Epidermal melanocyte (primary cell): ENCODE results near the gene CLCN7.
A peak's percentile ranks its signal among the peaks of the same experiment; 100 is the strongest.

ENCODE experiments used
- DNase-seq: peaks from one replicate; pipeline ENCODE4 v3.0.0; 2011; ENCODE audit warnings: low spot score; ENCODE audit not compliant: insufficient read length

The CLCN7 gene

DNA sequence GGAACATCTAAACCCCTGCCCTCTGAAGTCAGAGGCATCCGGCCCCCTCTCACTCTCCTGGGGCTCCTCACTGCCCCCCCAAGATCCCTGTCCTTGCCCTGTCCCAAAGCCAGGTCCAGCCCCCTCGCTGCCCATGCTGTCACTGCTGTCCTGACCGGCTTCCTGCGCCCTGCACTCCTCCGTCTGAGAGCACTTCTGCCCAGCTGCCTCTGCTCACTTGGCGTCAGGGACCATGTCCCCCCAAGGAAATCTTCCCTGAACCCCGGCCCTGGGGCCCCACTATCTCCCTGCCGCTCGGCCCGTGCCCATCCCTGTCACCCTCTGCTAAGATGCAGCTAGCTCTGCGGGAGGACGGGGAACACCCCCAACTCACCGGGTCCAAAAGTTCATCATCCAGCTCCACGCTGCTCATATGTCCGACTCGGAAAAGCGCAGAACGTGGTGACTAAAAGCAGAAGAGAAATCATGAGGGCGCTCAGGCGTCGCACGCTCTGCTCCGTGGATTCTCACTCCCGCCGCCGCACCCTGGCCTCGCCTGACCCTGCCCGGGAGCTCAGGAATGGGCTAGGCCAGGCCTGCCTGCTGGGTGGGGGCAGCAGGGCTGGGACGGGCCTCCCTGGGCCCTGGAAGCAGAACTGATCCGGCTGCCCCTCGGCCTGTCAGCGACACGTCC lies 9.8 kb downstream of the CLCN7 start:
- DNase-seq = no peak

DNA sequence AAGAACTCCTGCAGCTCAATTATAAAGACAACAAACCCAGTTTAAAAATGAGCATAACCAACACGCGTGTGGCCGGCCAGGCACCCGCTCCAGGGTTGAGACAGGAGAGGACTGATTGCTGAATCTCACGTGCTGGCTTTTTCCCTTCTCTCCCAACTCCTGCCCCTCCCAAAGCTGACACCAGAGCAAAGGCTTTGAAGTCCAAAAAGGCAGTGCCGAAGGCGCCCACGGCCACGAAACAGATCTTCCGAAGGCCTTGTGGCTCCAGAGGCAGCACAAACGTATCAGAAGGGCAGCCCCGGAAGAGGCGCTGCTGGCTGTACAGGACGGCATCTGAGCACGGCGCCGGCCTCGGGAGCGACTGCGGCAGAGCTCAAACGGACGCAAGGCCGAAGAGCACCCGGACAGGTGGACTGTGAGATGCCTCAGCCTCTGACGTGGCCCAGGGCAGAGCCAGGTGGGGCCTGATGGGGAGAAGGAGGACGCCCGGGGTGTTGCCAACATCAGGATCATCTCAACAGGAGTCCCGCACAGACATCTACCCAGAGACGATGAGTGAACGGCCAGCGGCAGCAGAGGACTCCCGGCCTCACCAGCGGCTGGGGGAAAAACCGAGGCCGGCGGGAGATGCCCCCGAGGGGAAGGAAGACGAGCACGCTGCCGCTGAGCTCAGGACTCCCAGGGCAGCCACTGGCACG lies 10.5 kb downstream of the CLCN7 start:
- DNase-seq = peak; percentile 64

DNA sequence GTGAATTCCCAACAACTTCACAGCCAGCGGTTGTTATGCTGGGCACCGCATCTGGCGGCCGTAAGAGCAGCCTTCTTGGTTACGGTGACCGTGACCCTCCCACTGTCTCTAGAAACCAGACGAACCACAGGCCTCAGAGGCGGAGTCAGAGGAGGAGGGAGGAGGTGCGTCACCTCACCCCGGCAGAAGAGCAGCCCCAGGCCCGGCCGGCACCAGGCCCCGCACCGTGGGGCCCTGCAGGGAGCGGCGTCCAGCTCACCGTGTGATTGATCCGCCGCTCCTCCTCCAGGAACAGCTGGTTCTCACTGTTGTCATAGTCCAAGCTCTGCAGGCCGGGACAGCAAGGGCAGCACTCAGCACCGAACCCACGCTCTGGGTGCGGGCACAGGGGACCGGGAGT lies 13.7 kb downstream of the CLCN7 start:
- DNase-seq = no peak

DNA sequence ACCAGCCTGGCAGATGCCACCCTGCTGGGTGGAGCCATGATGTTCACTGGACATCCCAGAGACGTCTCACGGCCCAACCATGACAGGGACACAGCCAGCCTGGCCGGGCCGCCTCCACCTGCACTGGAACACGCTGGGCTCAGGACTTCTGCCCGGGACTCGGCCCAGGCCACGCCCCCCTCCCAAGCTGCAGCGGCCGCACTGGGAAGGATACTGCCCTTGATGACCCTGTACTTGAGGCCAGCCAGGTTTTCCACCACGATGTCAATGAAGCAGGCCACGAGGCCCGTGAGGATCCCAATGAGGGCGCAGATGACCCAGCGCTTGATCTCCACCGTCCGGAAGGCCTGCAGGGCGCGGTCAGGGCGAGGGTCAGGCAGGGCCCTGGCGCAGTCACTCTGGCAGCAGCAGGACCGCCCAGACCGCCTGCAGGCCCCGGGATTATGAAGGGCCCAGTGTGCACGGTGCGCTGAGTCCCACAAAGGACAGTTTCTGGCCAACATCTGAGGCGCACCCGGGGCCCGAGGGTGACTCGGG lies 14.2 kb downstream of the CLCN7 start:
- no peak for DNase-seq

DNA sequence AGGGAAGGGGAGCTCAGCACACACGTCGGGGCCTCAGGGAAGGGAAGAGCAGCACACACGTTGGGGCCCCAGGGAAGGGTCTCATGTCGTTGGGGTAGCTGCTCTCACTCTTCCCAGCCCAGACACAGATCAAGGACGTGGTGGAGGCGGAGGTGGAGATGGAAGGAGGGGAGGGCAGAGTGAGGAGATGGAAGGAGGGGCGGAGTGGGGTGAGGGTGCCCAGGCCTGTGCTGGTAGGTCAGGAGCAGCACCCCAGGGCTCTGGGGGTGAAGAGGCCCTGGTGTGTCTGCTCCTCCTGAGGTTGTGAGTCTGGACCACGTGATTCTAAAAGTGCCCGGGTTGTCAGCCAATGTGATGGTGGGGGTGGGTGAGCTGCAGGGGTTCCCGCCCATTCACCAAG lies 14.9 kb downstream of the CLCN7 start:
- DNase-seq = no peak

DNA sequence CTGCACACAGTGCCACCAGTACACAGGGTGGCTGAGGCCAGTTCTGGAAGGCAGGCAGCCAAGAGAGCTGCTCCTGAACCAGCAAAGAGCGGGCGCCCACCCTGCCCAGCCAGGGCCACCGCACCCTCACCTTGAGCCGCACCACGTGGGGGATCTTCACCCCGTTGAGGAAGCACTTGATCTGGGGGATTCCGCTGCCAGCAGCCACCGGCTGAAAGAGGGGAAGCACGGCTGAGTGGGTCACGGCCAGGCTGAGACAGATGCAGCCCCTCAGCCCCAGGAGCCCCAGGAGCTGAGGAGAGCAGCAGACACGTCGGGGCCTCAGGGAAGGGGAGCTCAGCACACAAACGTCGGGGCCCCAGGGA lies 15.9 kb downstream of the CLCN7 start:
- DNase-seq = no peak

DNA sequence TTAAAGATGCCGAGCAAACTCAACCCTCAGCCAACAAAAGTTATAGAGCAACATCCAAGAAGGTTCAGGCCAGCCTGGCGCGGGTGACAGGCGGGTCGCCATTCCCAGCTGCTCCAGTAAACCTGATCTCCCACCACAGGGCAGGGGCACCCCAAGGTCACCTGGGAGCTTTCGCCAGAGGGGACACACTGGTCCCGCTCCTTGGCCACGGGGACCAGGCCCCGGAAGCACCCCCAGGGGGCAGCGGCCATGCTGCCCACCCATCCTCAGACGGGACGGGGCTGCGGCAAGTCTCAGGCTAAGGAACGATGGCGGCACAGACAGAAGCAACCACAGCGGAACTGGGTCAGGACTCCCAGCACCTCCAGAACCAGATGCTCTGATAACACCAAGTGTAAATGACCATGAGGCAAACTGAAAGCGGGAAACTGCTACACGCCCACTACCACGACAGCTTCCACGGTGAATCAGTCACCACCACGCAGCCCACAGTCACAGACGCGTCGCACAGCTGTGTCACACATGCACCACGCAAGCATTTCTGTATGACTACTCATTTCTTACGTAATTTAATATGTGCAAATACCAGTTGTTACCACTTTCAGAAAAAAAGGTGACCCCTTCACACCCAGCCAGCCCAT lies 16.4 kb downstream of the CLCN7 start:
- no peak for DNase-seq

DNA sequence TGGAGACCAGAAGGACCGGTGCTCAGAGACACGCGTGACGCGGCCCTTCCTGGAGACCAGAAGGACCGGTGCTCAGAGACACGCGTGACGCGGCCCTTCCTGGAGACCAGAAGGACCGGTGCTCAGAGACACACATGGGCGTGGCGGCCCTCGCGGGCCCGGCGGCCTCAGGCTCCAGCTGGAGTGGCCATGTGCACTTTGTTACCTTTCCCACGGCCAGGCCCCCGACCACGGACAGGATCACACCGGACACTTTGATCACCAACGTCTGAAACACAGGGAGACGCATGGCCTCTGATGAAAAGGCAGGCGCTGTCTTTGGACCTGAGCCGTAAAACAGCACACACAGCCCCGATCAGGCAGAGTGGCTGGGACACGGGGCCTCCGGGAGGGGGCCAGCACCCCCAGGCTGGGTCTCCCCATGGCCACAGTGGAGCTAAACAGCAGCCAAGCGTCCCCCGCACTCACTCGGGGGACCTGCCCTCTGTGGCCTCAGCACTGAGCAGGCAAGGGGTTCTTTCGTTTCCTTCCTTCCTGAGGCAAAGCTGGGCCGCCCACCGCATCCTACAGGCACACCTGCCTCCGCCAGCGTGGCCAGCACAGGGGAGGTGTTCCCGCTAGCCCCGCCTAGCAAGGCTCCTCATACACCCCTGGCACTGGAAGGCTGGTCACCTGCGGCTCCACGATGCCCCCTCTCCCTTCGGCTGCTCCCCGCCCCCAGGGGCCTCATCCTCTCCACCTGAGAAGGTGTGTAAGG lies 17.2 kb downstream of the CLCN7 start:
- no peak for DNase-seq

DNA sequence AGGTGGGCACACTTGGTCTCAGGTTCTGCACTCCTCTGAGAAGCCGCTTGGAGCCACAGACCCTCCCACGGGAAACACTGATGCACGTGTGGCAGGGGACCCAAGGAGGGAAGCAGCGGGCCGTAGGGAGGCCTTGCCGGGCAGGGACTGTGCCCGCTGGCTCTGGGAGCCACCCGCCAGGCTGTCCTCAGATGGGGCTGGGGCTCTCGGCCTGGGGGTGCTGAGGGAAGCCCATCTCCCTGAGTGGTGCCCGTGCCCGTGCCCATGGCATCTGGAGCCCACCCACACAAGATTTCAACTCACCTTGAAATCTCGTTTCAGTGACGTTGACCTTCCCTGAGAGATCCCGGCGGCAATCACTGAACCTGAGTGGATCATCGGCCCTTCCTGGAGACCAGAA lies 17.9 kb downstream of the CLCN7 start:
- no peak for DNase-seq

DNA sequence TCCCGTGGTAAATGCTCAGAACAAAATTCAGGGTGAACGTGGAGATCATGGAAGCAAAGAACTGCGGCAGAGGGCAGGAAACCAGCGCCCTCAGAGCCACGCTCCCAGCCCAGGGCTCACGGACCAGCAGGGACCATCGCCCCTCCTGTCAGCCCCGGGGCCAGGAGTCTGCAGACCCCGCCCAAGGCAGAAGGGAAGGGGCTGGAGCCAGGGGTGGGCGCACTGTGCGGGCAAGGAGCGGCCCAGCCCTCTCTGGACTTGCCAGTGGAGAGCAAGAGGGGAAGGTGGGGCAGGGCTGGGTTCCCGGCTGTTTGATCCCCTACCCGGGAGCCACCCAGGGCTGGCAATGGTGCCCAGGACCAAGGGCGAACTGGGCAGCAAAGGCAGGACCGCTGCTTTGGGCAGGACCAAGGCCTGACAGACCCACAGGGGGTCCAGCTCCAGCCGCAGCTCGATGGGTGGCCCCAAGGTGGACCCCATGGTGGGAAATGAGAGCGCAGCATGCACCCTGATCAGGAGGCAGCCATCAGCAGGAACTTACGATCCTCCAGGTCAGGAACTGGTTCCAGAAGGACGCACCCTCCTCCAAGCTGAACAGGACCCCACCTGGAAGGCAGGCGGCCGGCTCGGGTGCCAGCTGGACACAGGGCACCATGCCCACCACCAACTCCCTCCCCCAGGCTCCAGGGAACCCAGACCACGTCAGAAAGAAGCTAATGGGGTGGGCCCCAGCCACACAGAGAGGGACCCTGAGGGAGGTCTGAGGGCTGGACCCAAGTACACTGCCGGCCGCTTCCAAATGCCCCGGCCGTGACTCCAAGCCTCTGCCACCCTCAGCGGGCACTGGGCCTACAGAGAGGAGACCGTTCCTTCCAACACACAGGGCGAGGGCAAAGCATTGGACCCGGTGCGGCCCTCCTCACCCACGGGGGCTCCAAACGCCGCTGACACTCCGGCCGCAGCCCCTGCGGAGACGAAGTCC lies 19.3 kb downstream of the CLCN7 start:
- no peak for DNase-seq

DNA sequence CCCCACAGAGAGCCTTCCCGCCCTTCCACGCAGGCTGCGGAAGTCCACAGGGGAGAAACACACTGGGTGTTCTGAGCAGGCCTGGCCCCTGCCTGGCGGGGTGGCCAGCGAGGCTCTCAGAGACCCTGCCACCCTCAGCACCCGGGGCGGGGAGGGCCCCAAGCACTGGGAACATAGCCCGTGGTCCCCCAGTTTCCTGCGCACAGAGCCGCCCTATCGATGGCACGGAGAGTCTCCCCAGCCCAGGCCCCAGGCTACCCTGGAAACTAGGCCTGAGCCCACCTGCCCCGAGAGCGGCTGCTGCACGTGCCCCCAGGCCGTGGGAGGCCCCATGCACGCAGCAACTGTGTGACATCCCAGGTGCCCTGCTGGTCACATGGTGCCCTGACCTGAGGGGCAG lies 20.3 kb downstream of the CLCN7 start:
- DNase-seq = no peak

DNA sequence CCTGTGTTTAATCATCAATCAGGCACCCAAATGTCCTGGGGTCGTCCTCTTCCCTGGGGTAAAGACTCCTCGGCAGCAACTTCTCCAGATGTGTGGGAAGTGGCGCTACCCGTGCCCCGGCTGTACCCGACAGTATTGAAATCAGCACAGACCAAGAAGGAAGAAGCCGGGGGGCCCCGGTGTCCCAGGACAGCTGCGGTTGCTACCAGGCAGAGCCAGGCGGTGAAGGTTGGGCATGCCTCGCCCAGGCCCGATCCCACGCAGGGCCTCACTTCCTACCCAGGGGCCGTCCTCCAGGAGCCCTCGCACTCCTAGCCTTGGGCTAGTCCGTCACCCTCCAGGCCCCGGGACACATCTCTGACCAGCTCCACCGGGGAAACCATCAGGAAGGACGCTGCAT lies 21.5 kb downstream of the CLCN7 start:
- DNase-seq = no peak

DNA sequence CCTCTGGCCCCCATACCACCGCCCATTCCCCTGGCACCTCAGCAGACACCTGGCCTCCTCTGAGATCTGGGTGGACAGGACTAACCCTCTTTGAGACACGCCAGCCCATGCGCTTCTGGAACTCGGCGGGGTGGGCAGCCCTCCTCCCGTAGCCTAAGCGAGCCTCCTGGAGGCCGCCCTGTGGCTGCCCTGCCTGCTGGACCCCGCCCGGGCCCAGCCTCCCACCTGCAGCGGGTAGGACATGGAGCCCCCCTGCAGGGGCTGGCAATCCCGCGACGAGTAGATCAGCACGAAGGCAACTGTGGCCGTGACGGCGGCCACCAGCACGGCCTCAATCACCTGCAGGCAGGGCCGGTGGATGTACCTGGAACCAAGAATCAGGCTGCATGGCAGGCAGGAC lies 22.3 kb downstream of the CLCN7 start:
- DNase-seq = no peak

DNA sequence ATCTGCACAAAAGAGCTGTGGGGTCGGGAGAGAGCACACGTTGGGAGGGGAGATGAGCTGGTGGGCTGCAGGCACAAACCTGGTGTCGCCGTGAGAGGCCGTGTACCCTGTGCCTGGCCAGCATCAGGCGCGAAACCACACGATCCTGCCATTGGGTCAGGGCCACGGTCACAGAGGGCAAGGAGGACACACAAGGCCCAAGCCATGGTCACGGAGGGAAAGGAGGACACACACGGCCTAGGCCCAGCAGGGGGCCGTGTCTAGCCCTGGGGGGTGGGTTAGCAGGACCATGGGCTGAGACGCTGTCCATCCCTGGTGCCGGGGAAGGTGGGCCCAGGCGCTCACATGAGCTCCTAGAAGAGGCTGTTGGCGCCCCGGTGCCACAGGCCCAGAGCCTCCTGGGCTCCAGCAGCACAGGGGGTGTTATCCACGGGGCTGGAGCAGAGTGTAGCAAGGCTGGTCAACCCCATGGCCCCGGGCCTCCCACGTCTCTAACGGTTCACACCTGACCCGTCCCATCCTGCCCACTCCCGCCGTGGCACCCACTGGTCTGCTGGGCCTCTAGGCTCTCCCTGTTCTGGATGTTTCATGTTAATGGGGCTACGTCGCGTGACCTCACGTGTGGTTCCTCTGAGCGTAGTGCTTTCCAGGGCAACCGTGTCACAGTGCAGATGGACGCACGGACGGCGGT lies 23.0 kb downstream of the CLCN7 start:
- no peak for DNase-seq

DNA sequence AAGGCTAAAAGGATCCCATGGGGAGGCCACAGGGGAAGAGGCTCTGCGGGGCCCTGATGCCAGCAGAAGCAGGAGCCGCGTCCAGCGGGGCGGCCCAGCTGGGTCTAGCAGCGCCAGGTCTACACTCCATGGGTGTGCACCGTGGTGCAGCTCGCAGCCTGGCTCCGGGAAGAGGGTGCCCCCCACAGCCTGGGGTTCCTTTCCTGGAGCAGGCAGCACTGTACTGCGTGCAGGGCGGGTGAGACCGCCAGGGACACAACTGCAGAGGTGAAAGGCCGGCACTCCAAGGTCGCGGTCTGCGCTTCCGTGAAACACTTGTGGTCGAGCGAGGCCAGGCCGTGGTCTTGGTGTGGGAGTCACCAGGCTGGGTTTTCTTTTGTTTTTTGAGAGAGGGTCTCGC lies 24.0 kb downstream of the CLCN7 start:
- DNase-seq = no peak

DNA sequence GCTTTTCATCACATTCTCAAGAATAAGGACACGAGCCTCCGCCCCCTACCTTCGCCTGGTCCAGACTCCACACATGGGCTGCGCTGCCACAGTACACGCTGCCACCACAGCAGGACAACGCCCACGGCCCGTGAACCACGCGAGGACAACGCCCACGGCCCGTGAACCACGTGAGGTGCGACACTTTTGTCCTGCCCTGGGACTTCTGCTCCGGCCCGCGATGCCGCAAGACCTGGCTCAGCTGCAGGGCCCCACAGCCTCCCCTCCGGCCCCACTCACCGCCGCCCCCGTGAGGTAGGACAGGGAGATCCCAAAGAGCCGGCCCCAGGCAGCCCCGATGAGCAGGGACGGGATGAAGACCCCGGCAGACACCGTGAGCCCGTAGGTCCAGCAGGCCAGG lies 24.6 kb downstream of the CLCN7 start:
- no peak for DNase-seq

DNA sequence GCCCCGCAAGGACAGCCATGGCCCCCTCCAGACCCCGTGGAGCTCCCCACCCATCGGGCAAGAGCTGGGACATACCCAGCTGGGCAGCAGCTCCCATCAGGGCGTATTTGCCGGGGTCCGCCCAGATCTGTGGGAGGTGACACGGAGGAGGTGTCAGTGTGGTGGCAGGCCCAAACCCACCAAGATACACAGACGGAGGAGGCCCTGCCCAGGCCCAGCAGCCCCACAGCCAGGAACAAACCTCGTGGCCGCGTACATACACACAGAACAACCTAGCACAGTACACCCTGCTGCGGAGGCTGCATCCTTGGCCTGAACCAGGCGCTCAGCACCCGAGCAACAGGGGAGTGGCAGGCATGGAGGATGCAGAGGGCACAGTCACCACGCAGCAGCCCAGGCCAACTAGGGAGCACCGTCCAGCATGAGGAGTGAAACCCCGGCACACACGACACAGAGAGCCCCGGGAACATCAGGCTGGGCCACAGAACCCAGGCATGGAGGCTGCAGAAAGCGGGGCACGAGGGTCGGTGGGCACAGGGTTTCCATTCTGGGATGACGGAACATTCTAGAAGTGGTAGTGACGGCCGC lies 25.5 kb downstream of the CLCN7 start:
- no peak for DNase-seq

DNA sequence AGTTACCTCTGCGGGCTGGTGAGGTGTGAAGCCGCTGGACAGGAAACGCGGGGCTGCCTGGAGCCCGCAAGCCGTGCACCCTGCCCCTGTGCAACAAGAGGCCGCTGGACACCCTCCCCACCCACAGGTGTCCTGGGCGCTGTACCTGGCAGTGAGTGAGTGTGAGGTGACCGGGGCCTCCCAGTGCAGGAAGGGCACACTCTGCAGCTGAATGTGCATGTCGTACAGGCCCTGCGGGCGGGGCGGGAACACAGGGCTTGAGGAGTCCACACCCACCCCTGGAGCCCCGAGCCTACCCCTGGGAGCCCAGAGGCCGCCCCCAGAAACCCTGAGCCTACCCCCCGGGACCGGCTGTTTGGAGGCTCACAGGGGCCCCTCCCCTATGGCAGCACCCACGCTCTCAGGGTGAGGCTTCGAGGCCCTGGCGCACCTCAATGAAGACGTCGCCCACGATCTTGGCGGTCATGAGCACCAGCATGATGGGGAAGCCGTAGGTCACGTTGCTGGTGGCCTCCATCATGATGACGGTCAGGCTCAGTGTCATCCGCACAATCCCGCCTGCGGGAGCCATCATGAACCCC lies 26.2 kb downstream of the CLCN7 start:
- no peak for DNase-seq

DNA sequence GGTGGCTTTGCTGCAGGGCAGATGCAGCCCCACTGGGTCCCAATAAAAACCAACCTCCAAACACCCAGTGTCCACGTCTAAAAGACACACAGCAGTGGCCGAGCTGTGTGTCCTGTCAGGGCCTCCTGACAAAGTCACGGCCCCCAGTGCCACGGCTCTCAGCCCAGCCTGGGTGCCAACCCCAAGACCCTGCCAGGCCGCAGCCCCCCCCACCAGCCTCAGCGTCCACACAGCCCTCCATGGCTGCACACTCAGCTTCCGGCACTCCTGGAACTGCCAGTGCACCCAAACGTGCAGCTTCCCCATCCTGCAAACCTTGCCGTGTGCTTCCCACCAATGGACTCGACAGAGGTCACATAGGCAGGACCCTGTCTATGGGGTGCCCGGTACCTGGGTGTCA lies 26.9 kb downstream of the CLCN7 start:
- no peak for DNase-seq
